GM18907 (cell line): Measurements from ENCODE around the gene AFDN.

ENCODE experiments used
- ATAC-seq: cut with Tn5 transposase; IDR thresholded peaks from one replicate; pipeline ENCODE4 v1.9.1; 2021; ENCODE audit warnings: mild to moderate bottlenecking, moderate library complexity; ENCODE audit not compliant: unreplicated experiment

The AFDN gene

DNA sequence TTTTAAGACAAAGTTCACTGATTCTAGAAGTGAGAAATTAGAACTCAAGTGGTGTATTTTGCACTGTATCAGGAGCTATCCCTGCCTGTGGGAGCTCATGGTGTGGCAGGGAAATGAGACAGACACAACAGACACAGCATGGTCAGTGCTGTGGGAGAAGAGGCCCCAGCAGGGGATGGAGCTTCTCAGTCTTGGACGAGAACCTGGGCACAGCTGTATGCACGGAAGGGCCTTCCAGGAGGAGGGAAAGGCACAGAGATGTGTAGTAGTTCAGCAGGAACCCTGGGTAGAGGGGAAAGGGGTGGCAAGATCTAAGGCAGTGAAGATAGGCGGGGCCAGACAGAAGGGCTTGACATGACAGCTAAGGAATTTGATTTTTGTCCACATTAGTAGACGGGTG lies 122.0 kb downstream of the AFDN start:
- no peak for ATAC-seq

DNA sequence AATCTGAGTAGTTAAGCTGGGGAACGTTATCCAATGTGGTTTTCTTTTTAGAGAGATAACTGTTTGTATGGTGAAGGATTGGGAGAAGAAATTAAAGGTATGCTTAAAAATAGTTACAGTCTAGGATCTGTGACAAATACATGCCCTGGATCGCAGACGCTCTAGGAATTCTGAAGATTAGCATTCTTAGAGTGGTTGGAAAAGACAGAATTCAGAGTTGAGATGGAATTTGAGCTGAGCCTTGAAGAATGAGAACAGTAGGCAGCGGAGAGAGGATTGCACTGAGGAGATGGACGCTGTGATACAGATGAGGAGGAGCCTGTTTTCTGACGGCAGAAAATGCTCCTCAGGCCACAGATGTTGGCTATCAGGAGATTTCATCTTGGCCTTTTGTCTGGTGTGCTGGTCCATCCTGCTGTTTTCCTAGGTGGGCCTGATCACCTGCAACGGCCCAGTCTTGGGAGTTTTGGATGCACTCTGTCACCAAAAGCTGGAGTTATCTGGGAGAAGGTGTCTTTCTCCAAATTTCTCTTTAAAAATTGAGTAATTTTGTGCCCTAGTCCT lies 122.5 kb downstream of the AFDN start:
- ATAC-seq: no peak

DNA sequence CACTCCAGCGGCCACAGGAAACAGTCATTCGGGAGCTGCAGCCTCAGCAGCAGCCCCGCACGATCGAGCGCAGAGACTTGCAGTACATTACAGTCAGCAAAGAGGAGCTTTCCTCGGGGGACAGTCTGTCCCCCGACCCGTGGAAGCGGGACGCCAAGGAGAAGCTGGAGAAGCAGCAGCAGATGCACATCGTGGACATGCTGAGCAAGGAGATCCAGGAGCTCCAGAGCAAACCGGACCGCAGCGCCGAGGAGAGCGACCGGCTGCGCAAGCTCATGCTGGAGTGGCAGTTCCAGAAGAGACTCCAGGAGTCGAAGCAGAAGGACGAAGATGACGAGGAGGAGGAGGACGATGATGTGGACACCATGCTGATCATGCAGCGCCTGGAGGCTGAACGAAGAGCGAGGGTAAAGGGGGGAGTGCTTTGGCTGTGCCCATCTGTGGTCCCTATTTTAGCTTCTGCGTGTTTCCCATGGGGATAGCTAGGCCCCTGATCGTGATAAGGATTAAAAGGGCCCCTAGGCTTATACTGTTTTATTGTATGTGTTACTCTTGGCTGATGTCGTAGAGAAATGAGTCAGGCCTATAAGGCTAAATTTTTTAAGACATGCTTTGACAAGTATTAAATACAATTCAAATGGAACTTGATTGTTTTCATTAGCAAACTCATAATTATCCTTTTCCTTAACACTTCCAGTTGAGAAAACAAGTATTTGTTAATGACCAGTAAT lies 125.2 kb downstream of the AFDN start:
- ATAC-seq: no peak

GRCh38 chr6:167952512-167952859 lies 125.8 kb downstream of the AFDN start:
- ATAC-seq: no peak

DNA sequence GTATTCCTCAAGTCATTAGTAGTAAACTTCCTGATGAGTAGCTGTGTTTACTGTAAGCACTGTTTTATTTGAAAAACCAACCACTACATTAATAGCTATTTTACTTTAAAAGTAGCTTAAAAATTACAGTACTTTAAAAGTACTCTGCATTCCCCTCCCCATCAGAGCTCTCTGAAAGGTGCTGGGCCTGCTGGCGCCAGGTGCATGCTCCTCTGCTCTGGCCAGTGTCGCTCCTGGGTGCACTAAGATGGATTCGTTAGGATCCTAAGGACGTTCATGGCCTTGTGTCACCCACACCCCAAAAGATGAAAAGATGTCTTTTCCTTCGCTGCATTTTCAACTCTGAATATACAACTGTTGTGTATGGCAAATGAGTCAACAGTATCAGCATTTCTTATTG lies 126.8 kb downstream of the AFDN start:
- no peak for ATAC-seq

DNA sequence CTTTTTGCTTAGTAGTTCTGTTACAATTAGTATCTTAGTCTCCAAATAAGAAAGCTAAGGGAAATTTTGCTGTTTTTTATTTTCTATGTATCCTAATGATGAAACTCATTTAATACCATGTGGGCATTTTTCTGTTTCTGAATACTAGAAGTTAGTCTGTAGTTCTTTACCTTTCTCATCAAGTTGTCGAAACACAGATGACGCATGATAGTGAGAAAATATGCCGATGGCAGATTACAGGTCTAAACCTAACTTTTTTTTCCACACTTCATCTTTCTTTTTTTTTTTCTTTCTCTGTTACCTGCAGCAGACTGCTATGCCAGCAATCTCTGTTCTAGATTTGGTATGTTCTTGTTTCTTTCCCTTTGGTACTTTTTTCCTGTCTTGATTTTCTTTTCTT lies 127.4 kb downstream of the AFDN start:
- no peak for ATAC-seq

DNA sequence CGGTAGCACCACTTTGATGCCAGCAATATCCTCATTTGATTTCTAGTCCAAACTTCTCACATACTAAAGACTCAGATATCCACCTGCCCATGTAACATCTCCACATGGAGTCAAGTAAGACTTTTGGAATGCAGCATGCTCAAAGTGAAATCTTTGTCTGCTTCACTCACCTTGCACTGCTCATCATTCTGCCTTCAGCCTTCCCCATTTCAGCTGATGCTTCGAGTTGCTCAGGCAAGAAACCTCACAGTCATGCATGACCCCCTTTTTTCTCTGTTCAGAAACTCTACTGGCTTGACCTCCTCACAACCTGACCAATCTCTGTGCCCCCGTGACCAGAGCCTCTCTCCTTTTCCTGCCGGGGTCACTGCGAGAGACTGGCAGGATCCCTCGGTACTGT lies 129.8 kb downstream of the AFDN start:
- no peak for ATAC-seq

DNA sequence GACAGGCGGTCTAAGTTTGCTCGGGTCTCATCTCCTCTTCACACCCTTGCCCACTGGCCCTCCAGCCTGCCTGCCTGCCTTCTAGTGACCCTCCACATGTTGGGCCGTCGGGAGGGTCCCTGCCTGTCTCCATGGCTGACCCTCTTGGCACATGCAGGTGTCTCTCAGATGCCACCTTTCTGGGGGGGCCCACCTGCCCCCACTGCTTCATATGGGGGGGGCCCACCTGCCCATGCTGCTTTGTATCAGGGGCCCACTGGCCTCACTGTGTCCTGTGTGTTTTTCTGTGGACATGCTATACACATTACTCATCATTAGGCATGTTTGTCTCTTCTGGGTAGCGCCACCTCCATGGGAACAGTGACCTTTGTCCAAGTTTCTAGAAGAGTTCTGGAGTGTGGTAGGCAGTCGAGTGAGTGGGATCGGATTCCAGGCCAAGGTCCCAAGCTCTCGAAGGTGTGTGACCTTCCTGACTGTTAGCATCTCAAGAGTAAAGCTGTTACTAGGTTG lies 130.3 kb downstream of the AFDN start:
- ATAC-seq: no peak

DNA sequence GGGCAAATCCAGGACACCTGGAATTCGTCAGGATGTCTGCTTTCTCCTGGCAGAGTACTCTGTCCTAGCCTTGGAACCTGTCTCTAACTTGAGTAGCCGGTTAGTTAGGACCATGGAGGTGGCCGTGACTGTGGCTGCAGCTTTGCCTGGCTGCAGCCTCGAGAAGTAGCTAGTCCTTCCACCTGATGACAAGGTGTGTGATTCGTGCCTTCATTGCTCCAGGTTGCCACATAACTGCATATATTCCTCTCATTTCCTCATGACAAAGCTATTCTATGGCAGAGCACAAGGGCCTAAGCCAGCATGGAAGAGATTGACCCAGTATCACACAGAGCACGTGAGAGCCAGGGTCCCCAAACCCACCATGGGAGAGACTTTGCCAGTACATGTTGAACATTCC lies 130.9 kb downstream of the AFDN start:
- ATAC-seq: no peak

GRCh38 chr6:167960579-167960978 lies 133.9 kb downstream of the AFDN start:
- no peak for ATAC-seq

DNA sequence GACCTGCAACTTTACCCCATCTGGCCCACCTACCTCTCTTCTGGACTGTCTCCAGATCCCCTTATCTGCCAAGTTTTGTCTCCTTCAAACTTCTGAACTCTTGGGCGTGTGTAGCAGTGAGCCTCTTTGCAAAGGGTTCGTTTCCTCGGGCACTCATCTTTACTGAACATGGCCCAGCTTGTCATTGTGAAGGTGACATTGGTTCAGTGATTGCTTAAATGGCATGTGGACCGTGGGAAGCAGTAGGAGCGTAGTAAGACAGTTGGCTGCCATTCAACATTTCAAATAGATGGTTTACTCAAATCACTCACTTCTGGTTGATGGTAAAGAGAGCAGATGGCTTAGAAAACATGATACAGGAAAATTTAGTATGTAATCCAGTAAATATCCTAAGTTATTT lies 136.0 kb downstream of the AFDN start:
- no peak for ATAC-seq

DNA sequence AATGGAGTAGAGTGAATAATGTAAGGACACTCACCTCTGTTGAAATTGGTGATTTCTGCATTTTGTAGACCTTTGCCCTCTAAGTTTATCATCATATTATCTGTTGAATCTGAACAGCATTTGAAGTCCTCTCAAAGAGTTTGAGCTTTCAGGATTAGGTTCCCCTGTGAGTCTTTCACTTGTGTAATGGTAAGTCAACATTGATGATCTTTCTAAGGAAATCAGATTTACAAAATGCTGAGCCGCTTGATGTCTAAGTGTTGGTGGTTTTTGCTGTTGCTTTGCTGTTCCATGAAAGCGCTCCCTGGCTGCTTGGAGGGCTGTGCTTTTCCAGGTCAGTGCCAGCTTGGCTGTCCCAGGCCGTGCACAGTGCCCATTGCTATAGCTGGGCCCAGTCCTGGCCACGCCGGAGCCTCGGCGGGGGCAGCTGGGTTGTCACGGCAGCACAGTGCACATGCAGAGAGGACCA lies 136.9 kb downstream of the AFDN start:
- no peak for ATAC-seq

- no peak for ATAC-seq
Observed at GRCh38 chr6:167965592-167966539, 139.2 kb downstream of the AFDN start.

DNA sequence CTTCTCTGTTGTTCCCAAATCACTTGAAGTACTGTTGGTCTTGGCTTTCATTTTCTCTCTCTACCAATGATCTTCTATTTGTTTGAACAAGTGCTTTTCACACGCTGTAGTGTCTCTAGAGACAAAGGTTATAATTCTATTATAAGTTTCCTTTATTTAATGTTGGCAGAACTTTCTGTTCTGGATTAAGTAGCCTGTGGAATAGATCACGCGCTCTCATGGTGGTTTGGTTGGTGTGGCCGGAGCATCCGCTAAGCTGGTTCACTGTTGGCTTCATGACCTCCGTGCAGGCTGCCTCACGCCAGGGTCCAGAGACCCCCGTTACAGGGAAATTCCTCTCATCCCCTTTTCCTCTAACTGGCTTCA lies 139.8 kb downstream of the AFDN start:
- no peak for ATAC-seq

GRCh38 chr6:167968091-167968490 lies 141.4 kb downstream of the AFDN start:
- no peak for ATAC-seq

- ATAC-seq: no peak
Observed at GRCh38 chr6:167970230-167970629, 143.5 kb downstream of the AFDN start.

- ATAC-seq: no peak
Observed at GRCh38 chr6:167972193-167972592, 145.5 kb downstream of the AFDN start.

DNA sequence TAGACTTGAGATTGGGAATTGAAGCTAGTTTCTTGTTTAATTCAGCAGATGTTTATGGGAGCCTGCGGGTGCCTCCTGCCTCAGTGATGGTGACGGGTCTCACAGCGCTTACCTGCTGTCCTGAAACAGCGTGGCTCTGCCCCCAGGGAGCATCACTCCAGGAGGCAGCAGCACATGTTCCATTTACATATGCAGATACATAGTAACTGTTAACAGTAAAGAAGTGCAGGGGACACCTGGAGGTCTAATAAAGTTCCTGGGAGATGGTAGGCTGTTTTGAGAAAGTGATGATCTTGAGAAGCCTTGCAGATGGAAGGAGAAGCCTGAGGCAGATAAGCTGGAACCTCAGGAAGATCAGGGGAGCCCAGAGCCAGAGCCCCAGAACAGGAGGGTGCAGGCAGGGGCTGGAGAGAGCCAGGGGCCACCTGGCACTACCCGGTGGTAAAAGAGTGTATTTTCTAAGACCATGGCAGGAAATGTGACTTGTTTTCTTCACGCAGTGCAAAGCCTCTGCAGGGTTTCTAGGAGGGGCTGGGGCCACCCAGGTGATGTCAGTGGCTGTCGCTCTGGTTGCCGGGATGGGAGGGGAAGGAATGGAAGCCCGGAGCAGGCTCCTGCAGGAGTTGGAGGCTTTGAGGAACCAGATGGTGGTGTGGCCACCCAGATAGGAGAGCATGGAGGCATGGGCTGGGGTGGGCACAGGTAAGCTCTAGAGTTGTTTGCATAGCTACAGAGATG lies 146.6 kb downstream of the AFDN start:
- ATAC-seq: no peak

DNA sequence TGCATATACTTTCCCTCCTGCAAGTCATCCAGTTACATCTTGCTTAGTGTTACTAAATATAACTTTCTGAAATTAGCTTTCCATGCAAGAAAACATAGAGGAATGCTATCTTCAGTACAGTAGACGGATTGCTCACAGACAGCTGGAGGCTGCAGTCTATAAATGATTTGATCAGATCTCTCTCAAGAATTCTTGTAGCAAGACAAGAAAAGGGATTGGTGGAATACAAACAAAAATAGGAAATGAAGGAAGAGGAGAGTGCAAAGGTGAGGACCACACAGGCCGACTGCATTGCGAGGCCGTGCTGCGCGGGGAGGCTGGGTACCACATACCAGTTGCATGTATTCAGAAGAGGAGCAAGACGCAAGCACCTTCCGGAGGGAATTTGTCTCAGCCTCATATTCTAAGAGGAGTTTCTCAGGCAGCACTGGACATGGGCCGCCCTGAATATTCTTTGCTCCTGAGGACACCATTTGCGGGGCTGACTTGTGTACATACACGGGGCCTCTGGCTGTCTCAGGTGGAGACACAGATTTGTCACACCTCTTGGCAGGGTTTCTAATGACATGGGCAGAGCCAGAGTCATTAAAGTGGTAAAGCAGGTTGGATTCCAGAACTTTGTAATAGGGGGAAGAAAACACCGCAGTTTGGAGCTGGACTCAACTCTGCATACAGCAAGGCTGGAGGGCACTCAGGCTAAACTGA lies 148.1 kb downstream of the AFDN start:
- ATAC-seq: no peak

- ATAC-seq: no peak
Observed at GRCh38 chr6:167975458-167975857, 148.7 kb downstream of the AFDN start.
